Skeletal muscle cell (primary cell): Measurements from ENCODE around the gene CDC42BPA.
"Not testable (repeated sequence)": the region's sequence is repeated elsewhere in the genome, so short reads cannot be mapped to it uniquely, and the experiment has no call there.

Source experiments
- DNase-seq: peaks from one replicate; pipeline ENCODE4 v3.0.0-alpha.2; 2010; ENCODE audit warnings: low read depth
- H3K4me3 ChIP-seq: 2 replicates; pipeline ENCODE4 v1.5.1; 2011; ENCODE audit warnings: low read depth, mild to moderate bottlenecking, control low read depth, low read length, moderate library complexity

Gene CDC42BPA

GRCh38 chr1:227336136-227336535 is 17.8 kb upstream of the CDC42BPA start:
- not testable (repeated sequence) for H3K4me3 ChIP-seq, DNase-seq

- no peak overlapping the region for H3K4me3 ChIP-seq
- no peak for DNase-seq
These were observed 17.1 kb upstream of the CDC42BPA start for GRCh38 chr1:227335242-227336020.

- no peak overlapping the region for H3K4me3 ChIP-seq
- DNase-seq: no peak
These were observed 15.1 kb upstream of the CDC42BPA start for GRCh38 chr1:227333423-227333822.

GRCh38 chr1:227330279-227331076 is 12.2 kb upstream of the CDC42BPA start:
- DNase-seq: no peak

GRCh38 chr1:227328405-227329019 is 10.2 kb upstream of the CDC42BPA start:
- DNase-seq: no peak

More at GRCh38 chr1:227330279-227331076, 12.2 kb upstream of the CDC42BPA start:
- no peak overlapping the region for H3K4me3 ChIP-seq

GRCh38 chr1:227325156-227325555 is 6.9 kb upstream of the CDC42BPA start:
- H3K4me3 ChIP-seq: no peak overlapping the region
- DNase-seq: no peak

More at GRCh38 chr1:227328405-227329019, 10.2 kb upstream of the CDC42BPA start:
- no peak overlapping the region for H3K4me3 ChIP-seq

GRCh38 chr1:227323967-227324268 is 5.6 kb upstream of the CDC42BPA start:
- no peak overlapping the region for H3K4me3 ChIP-seq
- DNase-seq: no peak

- H3K4me3 ChIP-seq: no peak overlapping the region
These were observed 5.1 kb upstream of the CDC42BPA start for GRCh38 chr1:227323171-227323966.

GRCh38 chr1:227322376-227322775 is 4.1 kb upstream of the CDC42BPA start:
- no peak overlapping the region for H3K4me3 ChIP-seq
- no peak for DNase-seq

More at GRCh38 chr1:227323171-227323966, 5.1 kb upstream of the CDC42BPA start:
- no peak for DNase-seq

- DNase-seq: no peak
- no peak overlapping the region for H3K4me3 ChIP-seq
These were observed 2.7 kb upstream of the CDC42BPA start for GRCh38 chr1:227321035-227321434.

GRCh38 chr1:227320476-227320875 is 2.2 kb upstream of the CDC42BPA start:
- no peak overlapping the region for H3K4me3 ChIP-seq
- DNase-seq: no peak

- DNase-seq: no peak
- H3K4me3 ChIP-seq: peak overlapping the region; percentile 90
These were observed 738 bp upstream of the CDC42BPA start for GRCh38 chr1:227318853-227319607.

GRCh38 chr1:227317523-227318015 is 723 bp downstream of the CDC42BPA start:
- DNase-seq: no peak
- peak overlapping the region; percentile 90 for H3K4me3 ChIP-seq

- DNase-seq: no peak
- H3K4me3 ChIP-seq: peak overlapping the region; percentile 90
These were observed 1.3 kb downstream of the CDC42BPA start for GRCh38 chr1:227317011-227317451.

- H3K4me3 ChIP-seq: peak overlapping the region; percentile 90
- no peak for DNase-seq
These were observed 1.8 kb downstream of the CDC42BPA start for GRCh38 chr1:227316456-227316855.

GRCh38 chr1:227315629-227316346 is 2.5 kb downstream of the CDC42BPA start:
- H3K4me3 ChIP-seq: peak overlapping the region; percentile 90
- DNase-seq: peak; percentile 38

GRCh38 chr1:227314014-227314848 is 4.1 kb downstream of the CDC42BPA start:
- DNase-seq: no peak
- H3K4me3 ChIP-seq: peak overlapping the region; percentile 90
